NCI-H146 (cell line): ENCODE measurements around the gene TAAR2.
"Not testable (repeated sequence)": the region's sequence is repeated elsewhere in the genome, so short reads cannot be mapped to it uniquely, and the experiment has no call there.

ENCODE experiments used
- DNase-seq: peaks from one replicate; lab custom pipeline; 2025; lab: John Stamatoyannopoulos, UW

Gene TAAR2

GRCh38 chr6:132612449-132613108 is 11.5 kb downstream of the TAAR2 start:
- no peak for DNase-seq

GRCh38 chr6:132611616-132612015 is 12.5 kb downstream of the TAAR2 start:
- DNase-seq, result no peak

DNA sequence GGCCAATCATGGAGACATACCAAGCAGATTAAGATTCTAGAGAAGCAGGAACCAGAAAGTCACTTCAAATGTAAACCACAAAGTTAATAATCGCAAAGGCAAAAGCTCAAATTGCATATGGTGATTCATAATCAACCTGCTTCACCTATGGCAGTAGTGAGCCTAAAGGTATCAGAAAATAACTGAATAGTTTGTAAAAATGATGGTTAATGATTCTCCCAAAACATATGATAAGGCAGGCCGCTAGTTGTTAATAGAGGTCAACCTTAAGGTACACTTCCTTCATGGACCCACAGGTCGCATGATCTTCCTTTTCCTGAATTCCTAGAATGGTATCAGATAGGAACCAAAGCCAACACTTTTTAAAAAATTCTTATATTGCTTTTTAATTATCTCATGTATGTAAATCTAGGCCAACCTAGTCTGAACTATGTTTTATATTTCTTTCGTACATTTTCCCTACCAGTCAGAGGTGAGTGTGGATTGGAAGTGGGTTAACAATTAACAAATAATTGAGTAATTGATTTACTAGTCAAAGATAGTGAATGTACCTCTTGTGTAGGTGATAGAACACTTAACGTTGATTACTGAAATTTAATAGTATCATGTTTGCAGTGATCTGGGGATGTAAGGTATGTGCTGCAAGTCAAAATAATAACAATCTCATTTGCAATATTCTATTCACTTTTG is 16.4 kb downstream of the TAAR2 start:
- no peak for DNase-seq

DNA sequence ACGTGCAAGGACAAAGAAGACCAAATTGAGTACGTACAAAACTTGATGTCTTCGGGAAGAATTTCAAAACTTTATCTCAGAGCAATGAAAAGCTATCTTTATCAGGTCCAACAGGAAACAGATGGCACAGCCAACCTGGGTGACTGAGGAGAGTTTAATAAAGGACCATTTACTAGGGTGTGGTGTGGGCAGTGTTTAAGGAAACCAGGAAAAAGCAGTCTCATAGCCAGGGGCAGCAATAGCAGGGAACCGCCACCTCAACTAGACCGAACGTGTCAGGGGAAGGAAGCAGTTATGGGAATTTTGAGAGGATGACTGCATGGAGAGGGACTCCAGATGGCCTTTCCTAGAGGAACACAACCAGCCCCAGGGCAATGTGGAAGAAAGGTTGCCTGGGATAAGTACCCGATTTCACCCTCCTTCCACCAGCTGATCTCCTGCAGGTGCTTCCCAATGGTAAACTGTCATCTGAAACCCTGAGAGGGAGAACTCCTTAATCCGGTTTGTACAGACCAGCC is 19.4 kb downstream of the TAAR2 start:
- DNase-seq, result no peak

DNA sequence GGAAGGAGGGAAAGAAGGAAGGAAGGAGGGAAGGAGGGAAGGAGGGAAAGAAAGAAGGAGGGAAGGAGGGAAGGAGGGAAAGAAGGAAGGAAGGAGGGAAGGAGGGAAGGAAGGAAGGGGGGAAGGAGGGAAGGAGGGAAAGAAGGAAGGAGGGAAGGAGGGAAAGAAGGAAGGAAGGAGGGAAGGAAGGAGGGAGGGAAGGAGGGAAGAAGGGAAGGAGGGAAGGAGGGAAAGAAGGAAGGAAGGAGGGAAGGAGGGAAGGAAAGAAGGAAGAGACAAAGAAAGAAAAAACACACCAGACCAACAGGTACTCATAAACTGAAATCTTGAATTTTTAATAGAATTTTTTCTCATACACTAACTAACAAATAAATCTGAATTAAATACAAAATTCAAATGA is 23.2 kb downstream of the TAAR2 start:
- not testable (repeated sequence) for DNase-seq

GRCh38 chr6:132598473-132598872 is 25.6 kb downstream of the TAAR2 start:
- DNase-seq, result peak; percentile 17

DNA sequence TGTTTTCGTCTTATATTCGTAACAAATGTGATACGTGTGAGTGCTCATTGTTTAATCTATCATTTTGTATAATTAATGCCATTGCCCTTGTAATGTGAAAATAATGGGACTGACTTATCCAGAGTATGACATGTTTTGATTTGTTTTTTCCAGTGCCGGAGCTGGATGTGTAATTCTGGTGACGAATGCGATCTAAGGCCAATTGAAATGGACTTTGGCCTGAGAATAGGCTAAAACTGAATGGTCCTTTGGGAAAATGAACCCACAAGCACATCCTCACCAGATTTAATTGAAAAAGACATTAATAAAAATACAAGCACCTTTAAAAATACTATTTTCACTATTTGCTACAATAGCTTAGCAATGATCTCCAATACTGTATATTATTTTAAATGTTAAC is 27.9 kb downstream of the TAAR2 start:
- DNase-seq, result no peak

GRCh38 chr6:132592855-132593254 is 31.2 kb downstream of the TAAR2 start:
- no peak for DNase-seq

- DNase-seq, result peak; percentile 58
Measured at GRCh38 chr6:132590362-132590761, 33.7 kb downstream of the TAAR2 start.

GRCh38 chr6:132589454-132589853 is 34.6 kb downstream of the TAAR2 start, which contains the start of gene TAAR5:
Gene TAAR5, minus strand, starts transcription at chr6:132589741. Its CDS starts 55 bp downstream, at chr6:132589686.
- no peak for DNase-seq

- DNase-seq, result no peak
Measured at GRCh38 chr6:132587424-132587823, 36.7 kb downstream of the TAAR2 start.

- no peak for DNase-seq
Measured at GRCh38 chr6:132584698-132585097, 39.4 kb downstream of the TAAR2 start.

DNA sequence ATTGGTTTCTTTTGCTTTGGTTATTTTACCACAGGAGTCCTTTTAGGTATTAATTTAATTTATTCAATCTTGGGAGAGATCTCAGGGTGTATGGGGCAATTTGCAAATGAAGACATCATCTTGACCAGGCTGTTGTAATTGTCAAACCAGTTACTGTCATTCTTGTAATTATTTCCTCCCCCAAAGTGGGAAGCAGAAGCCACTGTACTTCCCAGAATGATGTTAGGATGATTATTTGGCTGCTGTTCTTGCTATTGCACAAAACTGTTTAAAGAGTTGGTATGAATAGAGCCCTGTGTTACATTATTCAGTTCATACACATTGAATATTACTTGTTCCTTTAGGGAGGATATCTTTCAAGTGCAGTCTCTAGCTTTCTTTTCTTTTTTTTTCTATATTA is 52.3 kb downstream of the TAAR2 start:
- DNase-seq, result no peak

- DNase-seq, result peak; percentile 62
Measured at GRCh38 chr6:132570221-132570777, 53.8 kb downstream of the TAAR2 start, which contains the start of gene TAAR6. Gene TAAR6, plus strand, starts transcription at chr6:132570322. Its CDS starts 0 bp downstream, at chr6:132570322.

DNA sequence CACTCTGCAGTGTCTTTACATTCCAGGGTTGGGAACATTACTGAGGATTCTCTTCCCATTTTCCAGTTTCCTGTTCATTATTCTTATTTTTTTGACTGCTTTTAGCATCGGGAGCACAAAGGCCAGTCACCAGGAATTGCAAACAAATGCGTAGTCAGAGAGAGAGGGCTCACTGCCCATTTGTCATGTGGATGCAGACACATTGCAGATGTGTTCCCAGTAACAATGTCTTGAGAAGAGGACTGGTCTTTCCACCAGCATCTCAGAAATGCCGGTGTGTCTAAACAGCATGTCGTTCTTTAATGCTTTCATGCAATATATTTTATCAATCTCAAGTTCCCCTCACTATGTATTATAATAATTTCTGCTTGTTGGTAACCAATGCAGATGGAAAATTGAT is 54.9 kb downstream of the TAAR2 start:
- no peak for DNase-seq

- DNase-seq, result no peak
Measured at GRCh38 chr6:132568611-132569010, 55.5 kb downstream of the TAAR2 start.

DNA sequence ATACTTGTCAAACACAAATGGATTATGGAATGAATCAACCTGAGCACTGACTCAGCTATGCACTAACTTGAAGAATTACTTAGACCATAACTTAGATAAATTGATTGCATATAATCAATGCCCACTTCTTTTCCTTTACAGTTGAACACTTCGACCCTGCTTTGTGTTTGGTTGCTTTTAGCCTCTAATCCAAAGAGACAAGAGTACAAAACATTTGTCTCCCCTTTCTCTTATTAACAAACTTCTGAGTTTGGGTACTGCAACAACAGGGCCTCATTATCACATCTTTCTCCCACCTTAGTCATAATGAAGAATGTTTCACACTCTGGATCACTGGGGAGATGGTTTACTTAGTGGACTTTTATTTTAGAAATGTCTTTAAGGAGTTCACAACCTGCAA is 56.5 kb downstream of the TAAR2 start:
- no peak for DNase-seq
